ENCODE measurements around the gene TMPRSS6.
A peak's percentile ranks its signal among the peaks of the same experiment; 100 is the strongest.

Gene TMPRSS6

GRCh38 chr22:37023743-37024338, 85.7 kb downstream of the TMPRSS6 start:
- TF ChIP-seq POU2F2 (IDR thresholded peaks at IDR 0.05; ENCODE audit: low read depth, low read length) = no peak
- TF ChIP-seq PAX5 (IDR thresholded peaks at IDR 0.05; ENCODE audit: insufficient read depth, low read length, severe bottlenecking) = no peak
- no peak for TF ChIP-seq POLR2AphosphoS5 (IDR thresholded peaks at IDR 0.05; ENCODE audit: low read depth, low read length)
- no peak for TF ChIP-seq POLR2A (IDR thresholded peaks at IDR 0.05; ENCODE audit: low read depth, low read length)
- no peak for TF ChIP-seq SPI1 (IDR thresholded peaks at IDR 0.05; ENCODE audit: low read depth, low read length)
- TF ChIP-seq TAF1 (IDR thresholded peaks at IDR 0.05; ENCODE audit: low read depth, low read length) = no peak
- DNase-seq (ENCODE audit: insufficient read length, low spot score) (no peak), FAIRE-seq (no peak)

GRCh38 chr22:37022483-37023337, 86.8 kb downstream of the TMPRSS6 start:
- no peak for DNase-seq (ENCODE audit: insufficient read length, low spot score)
- TF ChIP-seq SPI1 (IDR thresholded peaks at IDR 0.05; ENCODE audit: low read depth, low read length) (no peak), POLR2AphosphoS5 (IDR thresholded peaks at IDR 0.05; ENCODE audit: low read depth, low read length) (no peak), PAX5 (IDR thresholded peaks at IDR 0.05; ENCODE audit: insufficient read depth, low read length, severe bottlenecking) (no peak), POLR2A (IDR thresholded peaks at IDR 0.05; ENCODE audit: low read depth, low read length) (no peak), POU2F2 (IDR thresholded peaks at IDR 0.05; ENCODE audit: low read depth, low read length) (no peak), TAF1 (IDR thresholded peaks at IDR 0.05; ENCODE audit: low read depth, low read length) (no peak)
- no peak for FAIRE-seq

- FAIRE-seq (peak; percentile 66), DNase-seq (ENCODE audit: insufficient read length, low spot score) (peak; percentile 80)
- TF ChIP-seq POLR2AphosphoS5 (IDR thresholded peaks at IDR 0.05; ENCODE audit: low read depth, low read length) (no peak), SPI1 (IDR thresholded peaks at IDR 0.05; ENCODE audit: low read depth, low read length) (peak; percentile 65)
Observed at GRCh38 chr22:37021710-37022482, 87.6 kb downstream of the TMPRSS6 start.

- FAIRE-seq = peak; percentile 45
- TF ChIP-seq SPI1 (IDR thresholded peaks at IDR 0.05; ENCODE audit: low read depth, low read length) (no peak), TAF1 (IDR thresholded peaks at IDR 0.05; ENCODE audit: low read depth, low read length) (no peak), POU2F2 (IDR thresholded peaks at IDR 0.05; ENCODE audit: low read depth, low read length) (no peak), POLR2A (IDR thresholded peaks at IDR 0.05; ENCODE audit: low read depth, low read length) (no peak), POLR2AphosphoS5 (IDR thresholded peaks at IDR 0.05; ENCODE audit: low read depth, low read length) (no peak), PAX5 (IDR thresholded peaks at IDR 0.05; ENCODE audit: insufficient read depth, low read length, severe bottlenecking) (no peak)
Observed at GRCh38 chr22:37021041-37021440, 88.5 kb downstream of the TMPRSS6 start.

GRCh38 chr22:37020192-37020479, 89.4 kb downstream of the TMPRSS6 start:
- FAIRE-seq = peak; percentile 85
- TF ChIP-seq POLR2A (IDR thresholded peaks at IDR 0.05; ENCODE audit: low read depth, low read length) = no peak
- TF ChIP-seq POU2F2 (IDR thresholded peaks at IDR 0.05; ENCODE audit: low read depth, low read length) = no peak
- no peak for TF ChIP-seq TAF1 (IDR thresholded peaks at IDR 0.05; ENCODE audit: low read depth, low read length)
- TF ChIP-seq POLR2AphosphoS5 (IDR thresholded peaks at IDR 0.05; ENCODE audit: low read depth, low read length) = no peak
- no peak for TF ChIP-seq PAX5 (IDR thresholded peaks at IDR 0.05; ENCODE audit: insufficient read depth, low read length, severe bottlenecking)
- TF ChIP-seq SPI1 (IDR thresholded peaks at IDR 0.05; ENCODE audit: low read depth, low read length) = no peak
- DNase-seq (ENCODE audit: insufficient read length, low spot score) = no peak

More at GRCh38 chr22:37021041-37021440, 88.5 kb downstream of the TMPRSS6 start:
- DNase-seq (ENCODE audit: insufficient read length, low spot score) = no peak

GRCh38 chr22:37019309-37020191, 90.0 kb downstream of the TMPRSS6 start, which contains the start of the genes MPST and TST:
Gene MPST (plus strand): TSS chr22:37019742. CDS start chr22:37019837, 95 bp downstream.
Gene TST (minus strand): TSS chr22:37019447. CDS start chr22:37018732, 715 bp downstream.
- peak; percentile 80 for DNase-seq (ENCODE audit: insufficient read length, low spot score)
- no peak for FAIRE-seq
- TF ChIP-seq TAF1 (IDR thresholded peaks at IDR 0.05; ENCODE audit: low read depth, low read length) (no peak), POLR2AphosphoS5 (IDR thresholded peaks at IDR 0.05; ENCODE audit: low read depth, low read length) (no peak), POLR2A (IDR thresholded peaks at IDR 0.05; ENCODE audit: low read depth, low read length) (no peak), SPI1 (IDR thresholded peaks at IDR 0.05; ENCODE audit: low read depth, low read length) (no peak), PAX5 (IDR thresholded peaks at IDR 0.05; ENCODE audit: insufficient read depth, low read length, severe bottlenecking) (no peak), POU2F2 (IDR thresholded peaks at IDR 0.05; ENCODE audit: low read depth, low read length) (no peak)

GRCh38 chr22:37018815-37019308, 90.7 kb downstream of the TMPRSS6 start:
- DNase-seq (ENCODE audit: insufficient read length, low spot score) = no peak
- no peak for FAIRE-seq
- no peak for TF ChIP-seq SPI1 (IDR thresholded peaks at IDR 0.05; ENCODE audit: low read depth, low read length)
- no peak for TF ChIP-seq POU2F2 (IDR thresholded peaks at IDR 0.05; ENCODE audit: low read depth, low read length)

- TF ChIP-seq PAX5 (IDR thresholded peaks at IDR 0.05; ENCODE audit: insufficient read depth, low read length, severe bottlenecking) = no peak
- TF ChIP-seq TAF1 (IDR thresholded peaks at IDR 0.05; ENCODE audit: low read depth, low read length) = no peak
- TF ChIP-seq POLR2A (IDR thresholded peaks at IDR 0.05; ENCODE audit: low read depth, low read length) = no peak
- TF ChIP-seq POLR2AphosphoS5 (IDR thresholded peaks at IDR 0.05; ENCODE audit: low read depth, low read length) = no peak
- no peak for TF ChIP-seq POU2F2 (IDR thresholded peaks at IDR 0.05; ENCODE audit: low read depth, low read length)
- TF ChIP-seq SPI1 (IDR thresholded peaks at IDR 0.05; ENCODE audit: low read depth, low read length) = no peak
- DNase-seq (ENCODE audit: insufficient read length, low spot score) (no peak), FAIRE-seq (peak; percentile 43)
Observed at GRCh38 chr22:37018086-37018814, 91.3 kb downstream of the TMPRSS6 start.
